GM23248 (cell line): ENCODE data around the gene PEX16.

Source experiments
- EZH2 ChIP-seq: fragments of 200-600 bp; sonication (generic); IDR thresholded peaks from 2 replicates; pipeline ENCODE4 v1.6.1; 2018; ENCODE audit warnings: antibody characterized with exemption, mild to moderate bottlenecking; ENCODE audit not compliant: insufficient read depth, poor library complexity, severe bottlenecking
- EZH2phosphoT487 ChIP-seq: fragments of 200-600 bp; sonication (generic); IDR thresholded peaks from 2 replicates; pipeline ENCODE4 v1.6.1; 2018; ENCODE audit warnings: antibody characterized with exemption, moderate library complexity, mild to moderate bottlenecking, low read depth; ENCODE audit not compliant: insufficient read depth

DNA sequence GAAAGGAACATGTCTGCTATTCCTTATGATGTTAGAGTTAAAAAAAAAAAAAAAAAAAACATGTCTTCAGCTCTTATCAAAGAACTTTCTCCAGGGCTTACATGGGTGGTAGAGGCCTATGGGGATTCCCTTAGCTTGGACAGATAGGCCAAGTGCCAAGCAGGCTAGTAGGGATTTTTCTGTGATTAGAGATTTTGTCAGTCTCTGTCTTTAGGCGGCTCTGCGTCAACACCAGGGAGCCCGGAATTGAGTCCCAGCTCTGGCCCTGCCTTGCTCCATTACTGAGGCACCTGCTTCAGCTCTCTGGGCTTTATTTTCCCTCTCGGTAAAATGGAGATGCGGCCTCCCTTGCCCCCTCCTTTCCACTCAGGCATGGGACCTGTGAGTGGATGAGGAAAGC, 57.3 kb downstream of the PEX16 start:
- TF ChIP-seq EZH2 (no peak), EZH2phosphoT487 (no peak)
